Choroid plexus epithelial cell (primary cell): ENCODE measurements around the gene CDC37L1.

Source experiments
- DNase-seq: peaks from one replicate; pipeline ENCODE4 v3.0.0-alpha.2; 2010; ENCODE audit warnings: low read depth
- H3K4me3 ChIP-seq: 2 replicates; pipeline ENCODE4 v1.5.1; 2011; ENCODE audit warnings: low read depth, mild to moderate bottlenecking, control low read depth, low read length, moderate library complexity
- TF ChIP-seq, protein P1 (sequence below): conservative IDR thresholded peaks from 2 replicates; pipeline ENCODE4 v1.5.1; 2011; ENCODE audit warnings: low read depth, mild to moderate bottlenecking, control low read depth, inconsistent platforms, low read length, moderate library complexity

Gene CDC37L1

DNA sequence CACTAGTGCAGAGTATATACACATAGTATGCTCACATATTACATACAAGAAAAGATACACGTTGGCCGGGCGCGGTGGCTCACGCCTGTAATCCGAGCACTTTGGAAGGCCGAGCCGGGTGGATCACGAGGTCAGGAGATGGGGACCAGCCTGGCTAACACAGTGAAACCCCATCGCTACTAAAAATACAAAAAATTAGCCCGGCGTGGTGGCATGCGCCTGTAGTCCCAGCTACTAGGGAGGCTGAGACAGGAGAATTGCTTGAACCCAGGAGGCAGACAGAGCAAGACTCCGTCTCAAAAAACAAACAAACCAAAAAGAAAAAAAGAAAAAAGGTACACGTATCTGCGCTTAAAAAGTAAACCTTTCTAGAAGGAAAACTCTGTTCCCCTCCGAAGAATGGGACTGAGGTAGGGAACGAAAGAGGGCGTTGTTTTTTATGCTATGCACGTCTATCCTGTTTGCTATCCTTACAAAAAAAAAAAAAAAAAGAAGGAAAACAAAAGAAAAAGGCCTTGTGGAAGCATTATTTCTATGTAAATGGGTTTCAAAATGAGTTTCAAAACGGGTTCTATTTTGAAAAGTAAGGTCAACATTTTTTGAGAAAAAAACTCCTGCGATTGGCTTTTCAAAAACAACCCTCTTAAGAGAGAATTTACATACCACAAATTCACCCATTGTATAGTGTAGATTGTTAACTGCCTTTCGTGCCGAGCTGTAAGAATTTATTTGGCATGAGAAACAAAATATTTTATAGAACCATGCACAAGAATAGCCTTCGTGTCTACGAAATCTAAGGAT lies 60.4 kb downstream of the CDC37L1 start:
- H3K4me3 ChIP-seq = peak overlapping the region; percentile 84
- TF ChIP-seq, protein P1, sequence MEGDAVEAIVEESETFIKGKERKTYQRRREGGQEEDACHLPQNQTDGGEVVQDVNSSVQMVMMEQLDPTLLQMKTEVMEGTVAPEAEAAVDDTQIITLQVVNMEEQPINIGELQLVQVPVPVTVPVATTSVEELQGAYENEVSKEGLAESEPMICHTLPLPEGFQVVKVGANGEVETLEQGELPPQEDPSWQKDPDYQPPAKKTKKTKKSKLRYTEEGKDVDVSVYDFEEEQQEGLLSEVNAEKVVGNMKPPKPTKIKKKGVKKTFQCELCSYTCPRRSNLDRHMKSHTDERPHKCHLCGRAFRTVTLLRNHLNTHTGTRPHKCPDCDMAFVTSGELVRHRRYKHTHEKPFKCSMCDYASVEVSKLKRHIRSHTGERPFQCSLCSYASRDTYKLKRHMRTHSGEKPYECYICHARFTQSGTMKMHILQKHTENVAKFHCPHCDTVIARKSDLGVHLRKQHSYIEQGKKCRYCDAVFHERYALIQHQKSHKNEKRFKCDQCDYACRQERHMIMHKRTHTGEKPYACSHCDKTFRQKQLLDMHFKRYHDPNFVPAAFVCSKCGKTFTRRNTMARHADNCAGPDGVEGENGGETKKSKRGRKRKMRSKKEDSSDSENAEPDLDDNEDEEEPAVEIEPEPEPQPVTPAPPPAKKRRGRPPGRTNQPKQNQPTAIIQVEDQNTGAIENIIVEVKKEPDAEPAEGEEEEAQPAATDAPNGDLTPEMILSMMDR = peak; percentile 5
- peak; percentile 20 for DNase-seq

DNA sequence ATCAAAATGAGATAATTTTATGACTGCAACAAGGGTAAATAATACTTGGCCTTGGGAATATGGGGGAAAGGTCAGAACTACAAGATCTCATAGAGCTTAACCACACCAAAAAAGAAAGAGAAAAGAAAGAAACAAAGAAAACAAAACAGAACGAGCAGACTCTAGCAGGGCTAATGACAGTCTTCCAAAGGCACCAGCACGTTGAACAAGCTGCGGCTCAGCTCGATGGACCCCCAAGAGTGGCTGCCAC lies 60.9 kb downstream of the CDC37L1 start:
- TF ChIP-seq, protein P1 = no peak
- DNase-seq = peak; percentile 26
- peak overlapping the region; percentile 84 for H3K4me3 ChIP-seq

DNA sequence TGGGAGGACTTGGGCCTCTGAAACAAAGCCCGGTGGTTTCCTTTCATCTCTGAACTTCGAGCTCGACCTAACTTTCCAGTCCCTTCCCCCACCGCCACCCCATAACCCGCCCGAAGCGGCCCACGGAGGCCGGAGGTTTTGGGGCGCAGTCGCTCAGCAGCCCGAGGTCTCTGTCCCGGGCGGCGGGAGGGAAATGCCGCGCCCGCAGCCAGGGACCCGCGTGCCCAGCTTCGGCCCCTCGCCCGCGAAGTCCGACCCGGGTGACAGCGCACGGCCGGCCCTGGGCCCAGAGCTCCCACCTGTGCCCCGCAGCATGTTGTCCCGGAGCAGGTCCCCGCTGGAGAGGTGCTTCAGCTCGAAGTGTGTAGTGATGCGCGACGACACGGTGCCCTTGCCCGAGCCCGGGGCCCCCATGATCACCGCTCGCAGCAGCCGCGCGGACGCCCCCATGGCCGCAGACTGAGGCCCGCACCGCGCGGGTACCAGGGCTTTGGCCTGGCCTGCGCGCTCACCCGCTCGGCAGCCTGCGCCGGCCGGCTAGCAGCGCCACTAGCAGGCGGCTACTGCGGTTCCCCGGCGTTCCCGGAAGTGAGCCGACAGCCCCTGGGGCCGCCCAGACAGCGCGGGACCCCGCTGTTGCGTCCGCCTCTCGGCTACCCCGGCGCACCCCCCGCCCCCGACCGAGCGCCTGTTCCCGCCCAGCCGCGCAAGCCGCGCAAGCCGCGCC lies 61.4 kb downstream of the CDC37L1 start, which contains the start of gene AK3:
TSS of gene AK3 (minus strand) at position 565 of the 727 bp plus-strand sequence. CDS start at position 450, 115 bp downstream.
- TF ChIP-seq, protein P1 = peak; percentile 32
- DNase-seq = peak; percentile 92
- H3K4me3 ChIP-seq = peak within 1 kb of the TSS; percentile 84

DNA sequence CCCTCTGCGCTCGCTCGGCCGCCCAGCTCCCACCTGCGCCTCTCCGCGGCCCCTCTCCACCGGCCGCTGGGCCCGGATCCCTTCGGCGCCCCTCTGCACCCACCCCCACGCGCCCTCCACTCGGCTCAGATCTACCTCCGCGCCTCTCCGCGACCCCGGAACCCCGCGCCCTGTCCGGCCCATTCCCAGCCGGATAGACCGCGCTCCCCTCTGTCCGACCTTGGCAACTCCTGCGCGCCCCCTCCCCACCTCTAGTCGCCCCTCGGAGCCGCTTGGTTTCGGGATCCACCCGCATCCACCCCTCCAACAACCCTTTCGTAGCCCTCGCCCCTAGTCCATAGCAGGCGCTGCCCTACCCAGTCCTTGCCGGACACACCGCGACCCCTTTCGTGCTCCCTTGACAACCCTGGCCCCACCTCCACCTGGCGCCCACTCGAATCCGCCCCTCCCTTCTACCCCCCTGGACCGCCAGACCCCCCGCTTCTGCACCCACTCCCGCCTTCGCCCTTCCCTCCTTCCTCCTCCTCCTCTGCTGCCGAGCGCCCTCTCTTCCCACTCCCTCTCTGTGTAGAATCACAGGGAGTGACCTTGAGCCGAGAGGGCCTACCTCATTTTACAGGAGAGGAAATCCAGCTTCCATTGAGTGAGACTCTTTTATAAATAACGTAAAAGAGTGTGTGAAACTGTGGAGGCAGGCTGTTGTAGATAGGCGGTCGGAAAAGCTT lies 62.2 kb downstream of the CDC37L1 start:
- TF ChIP-seq, protein P1 = peak; percentile 11
- DNase-seq = peak; percentile 24
- peak overlapping the region; percentile 84 for H3K4me3 ChIP-seq

DNA sequence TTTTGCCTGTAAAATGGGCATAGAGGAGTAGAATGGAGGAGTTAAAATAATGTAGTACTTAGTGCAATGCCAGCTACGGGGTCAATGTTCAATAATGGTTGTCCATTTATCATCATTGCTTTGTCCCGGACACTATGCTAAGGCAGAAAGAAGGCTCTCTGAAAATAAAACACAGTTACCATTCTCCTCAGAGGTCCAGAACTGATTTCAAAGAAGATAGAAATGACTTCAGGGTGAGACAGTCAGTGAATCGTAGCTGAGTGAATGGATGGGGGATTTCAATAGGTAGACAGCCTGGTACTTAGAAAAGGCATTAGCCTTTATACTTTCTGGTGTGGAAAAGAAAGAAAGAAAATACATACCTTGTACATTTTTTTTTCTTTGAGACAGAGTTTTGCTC lies 62.9 kb downstream of the CDC37L1 start:
- peak overlapping the region; percentile 12 for H3K4me3 ChIP-seq
- peak; percentile 11 for DNase-seq
- TF ChIP-seq, protein P1 = no peak

DNA sequence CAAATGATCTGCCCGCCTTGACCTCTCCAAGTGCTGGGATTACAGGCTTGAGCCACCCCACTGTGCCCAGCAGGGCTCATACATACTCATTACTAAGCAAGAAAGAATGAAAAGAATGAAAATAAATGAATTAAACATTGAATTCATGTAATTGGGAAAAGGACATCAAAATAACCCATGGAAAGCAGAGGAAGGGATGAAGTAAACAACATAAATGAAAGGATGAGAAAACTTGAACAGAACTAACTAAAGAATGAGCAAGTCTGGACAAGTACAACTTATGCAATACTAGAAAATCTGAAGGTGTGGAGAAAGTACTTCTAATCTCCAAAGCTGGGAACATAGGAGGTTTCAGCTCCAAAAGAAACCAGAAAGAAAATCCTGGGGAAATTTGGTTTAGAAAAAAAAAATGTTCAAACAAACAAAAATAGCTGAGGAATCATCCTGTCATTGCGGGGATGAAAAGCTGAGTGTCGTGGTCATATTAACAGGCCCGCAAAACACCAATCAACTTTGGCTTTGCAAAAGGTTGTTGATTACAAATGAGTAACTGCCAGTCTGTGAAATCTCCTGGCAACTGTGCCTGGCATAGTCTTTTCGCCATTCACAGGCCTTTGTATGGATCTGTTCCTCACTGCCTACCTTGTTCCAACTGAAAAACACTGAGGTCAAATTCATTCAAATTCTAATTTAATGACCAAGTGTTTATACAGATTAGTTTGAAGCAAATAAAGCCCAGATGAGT lies 63.9 kb downstream of the CDC37L1 start:
- peak; percentile 64 for DNase-seq
- H3K4me3 ChIP-seq = no peak overlapping the region
- TF ChIP-seq, protein P1 = no peak
